ENCODE results near the gene LAMA2. TPM values are rescaled to one million over a fixed set of nuclear protein-coding genes. Genes with fewer than 3 reads are reported as not detected.

LAMA2 gene
- total and polyA plus RNA-seq, 7 donors, result 8.8 to 59.0 (median 27.3) TPM

DNA sequence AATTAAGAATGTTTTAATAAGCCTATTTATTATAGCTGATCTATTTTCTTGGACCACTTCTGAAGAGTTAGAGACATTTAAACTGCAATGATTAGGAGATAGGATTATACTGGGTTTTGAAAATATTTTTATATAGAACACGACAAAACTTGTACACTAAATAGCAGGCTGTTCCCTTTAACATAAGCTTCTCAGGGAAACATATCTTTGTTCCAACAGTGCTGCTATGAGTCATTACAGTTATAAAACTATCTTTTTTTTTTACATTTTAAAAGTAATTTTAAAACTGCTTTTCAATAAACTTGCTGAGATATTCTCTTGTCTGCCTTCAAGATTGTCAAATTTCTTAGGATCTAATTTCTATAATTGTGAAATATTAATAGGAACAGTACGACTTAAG is 438.0 kb downstream of the LAMA2 start:
- TF ChIP-seq CTCF (IDR thresholded peaks at IDR 0.05), result no peak
- no peak overlapping the region for H3K4me3 ChIP-seq
- H3K27me3 ChIP-seq (ENCODE audit: insufficient read depth in 3 of 3, low read length in 2 of 3), result no peaks in the 10 kb centered on the region
- peaks cover 0 to 37% of the 10 kb centered on the region in 2 donors for H3K36me3 ChIP-seq (ENCODE audit: insufficient read depth in 1 of 2, low read depth in 1 of 2)
- no peak for ATAC-seq
- no peaks in the 10 kb centered on the region for H3K9me3 ChIP-seq
- DNase-seq, result no peak
- intact Hi-C loops (cut with DNase I), result no loop called here
- WGBS, 3 donors, result 85 to 94% (median 86%) methylated on average over 2 of the region's 2 CpGs
- no peaks in the 10 kb centered on the region for H3K4me1 ChIP-seq
- no peak overlapping the region for H3K27ac ChIP-seq

DNA sequence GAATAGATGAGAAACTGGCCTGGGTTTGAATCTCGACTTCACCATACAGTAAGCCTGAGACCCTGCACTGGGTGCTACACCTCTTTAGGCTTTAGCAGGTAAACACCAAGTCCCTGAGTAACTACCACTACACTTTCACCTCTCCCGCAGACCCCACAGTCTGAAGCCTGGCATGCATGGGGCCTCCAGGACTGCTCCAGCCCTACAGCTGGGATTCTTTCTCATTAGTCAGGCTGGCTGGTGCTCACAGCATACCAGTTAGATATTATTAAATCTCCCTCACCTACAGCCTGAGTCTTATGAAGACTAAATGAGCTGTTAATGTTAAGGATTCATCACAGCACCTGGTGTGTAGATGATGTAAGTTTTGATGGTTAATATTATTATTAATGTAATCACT is 438.4 kb downstream of the LAMA2 start:
- Histone ChIP-seq H3K9me3 (no peaks in the 10 kb centered on the region), H3K36me3 (ENCODE audit: insufficient read depth in 1 of 2, low read depth in 1 of 2) (peaks cover 0 to 33% of the 10 kb centered on the region in 2 donors), H3K27me3 (ENCODE audit: insufficient read depth in 3 of 3, low read length in 2 of 3) (no peaks in the 10 kb centered on the region), H3K4me3 (no peak overlapping the region), H3K4me1 (no peaks in the 10 kb centered on the region), H3K27ac (no peak overlapping the region)
- intact Hi-C loops (cut with DNase I), result no loop called here
- DNase-seq (no peak), ATAC-seq (no peak)
- no peak for TF ChIP-seq CTCF (IDR thresholded peaks at IDR 0.05)
- WGBS, 3 donors, result 74 to 86% (median 82%) methylated on average over 2 of the region's 2 CpGs

GRCh38 chr6:129324345-129324744 is 441.4 kb downstream of the LAMA2 start:
- peaks cover 0 to 32% of the 10 kb centered on the region in 2 donors for H3K36me3 ChIP-seq (ENCODE audit: insufficient read depth in 1 of 2, low read depth in 1 of 2)
- H3K27me3 ChIP-seq (ENCODE audit: insufficient read depth in 3 of 3, low read length in 2 of 3), result no peaks in the 10 kb centered on the region
- H3K4me3 ChIP-seq, result no peak overlapping the region
- no peaks in the 10 kb centered on the region for H3K9me3 ChIP-seq
- H3K4me1 ChIP-seq, result no peaks in the 10 kb centered on the region
- TF ChIP-seq CTCF (IDR thresholded peaks at IDR 0.05), result no peak
- ATAC-seq, result no peak
- H3K27ac ChIP-seq, result no peak overlapping the region
- 94 to 97% (median 94%) methylated on average over 5 of the region's 5 CpGs for WGBS, 3 donors
- DNase-seq, result no peak
- intact Hi-C loops (cut with DNase I), result no loop called here

DNA sequence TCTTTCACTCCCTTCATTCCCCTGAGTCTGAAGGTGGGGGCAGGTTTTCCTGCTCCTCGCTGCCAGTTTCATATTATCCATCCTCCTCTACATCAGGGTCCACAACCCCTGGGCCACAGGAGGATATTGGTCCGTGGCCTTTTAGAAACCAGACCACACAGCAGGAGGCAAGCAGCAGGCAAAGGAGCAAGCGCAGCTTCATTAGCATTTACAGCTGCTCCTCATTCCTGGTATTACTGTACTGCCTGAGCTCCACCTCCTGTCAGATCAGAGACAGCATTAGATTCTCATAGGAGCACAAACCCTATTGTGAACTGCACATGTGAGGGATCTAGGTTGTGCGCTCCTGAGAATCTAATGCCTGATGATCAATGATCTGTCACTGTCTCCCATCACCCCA is 446.7 kb downstream of the LAMA2 start:
- peaks cover 0 to 3% of the 10 kb centered on the region in 2 donors for H3K36me3 ChIP-seq (ENCODE audit: insufficient read depth in 1 of 2, low read depth in 1 of 2)
- no peak for ATAC-seq

More for the DNA sequence above, 446.7 kb downstream of the LAMA2 start:
- no peak for TF ChIP-seq CTCF (IDR thresholded peaks at IDR 0.05)
- Histone ChIP-seq H3K27ac (no peak overlapping the region), H3K27me3 (ENCODE audit: insufficient read depth in 3 of 3, low read length in 2 of 3) (no peaks in the 10 kb centered on the region), H3K9me3 (no peaks in the 10 kb centered on the region), H3K4me1 (no peaks in the 10 kb centered on the region), H3K4me3 (no peak overlapping the region)
- intact Hi-C loops (cut with DNase I), result no loop called here
- DNase-seq, result no peak
- WGBS, 3 donors, result 74 to 77% (median 76%) methylated on average over 4 of the region's 4 CpGs
